ENCODE data around the gene IL4I1.

Gene IL4I1

DNA sequence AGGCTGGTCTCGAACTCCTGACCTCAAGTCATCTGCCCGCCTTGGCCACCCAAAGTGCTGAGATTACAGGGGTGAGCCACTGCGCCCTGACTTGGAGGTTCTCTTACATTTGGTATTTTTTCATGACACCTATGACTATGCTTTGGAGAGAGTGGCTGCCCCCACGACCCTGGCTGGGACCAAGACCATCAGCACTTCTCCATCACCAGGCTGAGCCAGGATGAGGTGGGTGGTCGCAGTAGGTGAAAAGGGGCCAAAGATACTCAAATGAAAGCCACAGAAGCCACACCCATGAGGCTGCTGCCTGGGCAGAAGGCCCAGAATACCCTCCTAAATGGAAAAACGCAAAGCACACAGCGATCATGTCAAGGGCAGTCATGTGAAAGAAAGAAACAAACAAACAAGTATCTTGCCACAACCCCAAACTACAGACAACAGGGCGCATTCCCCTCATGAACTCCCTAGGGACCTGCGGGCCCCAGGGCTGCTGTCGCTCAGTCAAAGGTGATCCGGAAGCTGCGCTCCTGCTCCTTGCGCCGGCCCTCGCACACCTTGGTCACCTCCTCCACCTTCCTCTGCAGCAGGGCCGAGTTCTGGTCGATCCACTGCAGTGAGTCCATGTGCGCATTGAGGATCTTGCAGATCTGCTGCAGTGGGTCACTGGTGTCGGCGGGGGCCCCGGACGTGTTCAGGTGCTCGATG, 11.2 kb upstream of the IL4I1 start:
- TF ChIP-seq, protein P1, sequence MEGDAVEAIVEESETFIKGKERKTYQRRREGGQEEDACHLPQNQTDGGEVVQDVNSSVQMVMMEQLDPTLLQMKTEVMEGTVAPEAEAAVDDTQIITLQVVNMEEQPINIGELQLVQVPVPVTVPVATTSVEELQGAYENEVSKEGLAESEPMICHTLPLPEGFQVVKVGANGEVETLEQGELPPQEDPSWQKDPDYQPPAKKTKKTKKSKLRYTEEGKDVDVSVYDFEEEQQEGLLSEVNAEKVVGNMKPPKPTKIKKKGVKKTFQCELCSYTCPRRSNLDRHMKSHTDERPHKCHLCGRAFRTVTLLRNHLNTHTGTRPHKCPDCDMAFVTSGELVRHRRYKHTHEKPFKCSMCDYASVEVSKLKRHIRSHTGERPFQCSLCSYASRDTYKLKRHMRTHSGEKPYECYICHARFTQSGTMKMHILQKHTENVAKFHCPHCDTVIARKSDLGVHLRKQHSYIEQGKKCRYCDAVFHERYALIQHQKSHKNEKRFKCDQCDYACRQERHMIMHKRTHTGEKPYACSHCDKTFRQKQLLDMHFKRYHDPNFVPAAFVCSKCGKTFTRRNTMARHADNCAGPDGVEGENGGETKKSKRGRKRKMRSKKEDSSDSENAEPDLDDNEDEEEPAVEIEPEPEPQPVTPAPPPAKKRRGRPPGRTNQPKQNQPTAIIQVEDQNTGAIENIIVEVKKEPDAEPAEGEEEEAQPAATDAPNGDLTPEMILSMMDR (IDR thresholded peaks at IDR 0.05; ENCODE audit: unreplicated experiment in 3 of 3) = no peak
- no peaks in the 10 kb centered on the region for H3K27me3 Mint-ChIP-seq (ENCODE audit: low read depth)
- H3K4me3 Mint-ChIP-seq = no peak overlapping the region
- no peaks in the 10 kb centered on the region for H3K9me3 Mint-ChIP-seq
- H3K36me3 Mint-ChIP-seq (ENCODE audit: low read depth) = peaks cover 41% of the 10 kb centered on the region
- no peak overlapping the region for H3K27ac Mint-ChIP-seq
- peaks cover 12% of the 10 kb centered on the region for H3K4me1 Mint-ChIP-seq

DNA sequence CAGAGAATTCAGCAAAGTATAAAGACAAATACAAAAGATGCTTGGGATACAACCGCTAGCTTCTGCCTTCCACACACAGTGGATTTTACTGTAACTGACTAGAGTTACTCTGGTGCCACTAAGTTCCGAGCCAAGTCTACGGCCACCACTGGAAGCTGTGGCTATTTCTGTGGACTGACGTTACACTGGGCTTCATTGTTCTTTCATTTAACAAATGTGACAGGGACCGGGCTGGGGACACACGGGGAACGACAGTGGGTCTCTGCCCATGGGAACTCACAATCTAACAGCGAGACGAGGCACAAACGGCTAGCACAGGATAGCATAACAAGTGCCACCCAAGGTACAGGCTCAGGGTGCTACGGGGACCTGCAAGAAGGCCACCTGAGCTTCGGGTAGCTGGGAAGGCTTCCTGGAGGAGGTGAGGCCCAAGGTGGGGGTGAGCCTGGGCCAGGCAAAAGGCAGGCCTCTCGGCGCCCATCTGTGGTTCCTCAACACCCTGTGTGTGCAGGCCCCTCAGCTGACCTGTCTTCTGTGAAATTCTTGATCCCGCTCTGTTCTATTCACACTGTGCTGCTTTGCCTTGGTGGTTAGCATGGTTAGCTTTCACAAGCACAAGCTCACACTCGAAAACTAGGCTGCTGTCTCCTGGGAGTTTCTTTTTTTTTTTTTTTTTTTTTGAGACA, 10.3 kb upstream of the IL4I1 start:
- TF ChIP-seq, protein P1 (IDR thresholded peaks at IDR 0.05; ENCODE audit: unreplicated experiment in 3 of 3) = no peak
- peaks cover 10% of the 10 kb centered on the region for H3K4me1 Mint-ChIP-seq

DNA sequence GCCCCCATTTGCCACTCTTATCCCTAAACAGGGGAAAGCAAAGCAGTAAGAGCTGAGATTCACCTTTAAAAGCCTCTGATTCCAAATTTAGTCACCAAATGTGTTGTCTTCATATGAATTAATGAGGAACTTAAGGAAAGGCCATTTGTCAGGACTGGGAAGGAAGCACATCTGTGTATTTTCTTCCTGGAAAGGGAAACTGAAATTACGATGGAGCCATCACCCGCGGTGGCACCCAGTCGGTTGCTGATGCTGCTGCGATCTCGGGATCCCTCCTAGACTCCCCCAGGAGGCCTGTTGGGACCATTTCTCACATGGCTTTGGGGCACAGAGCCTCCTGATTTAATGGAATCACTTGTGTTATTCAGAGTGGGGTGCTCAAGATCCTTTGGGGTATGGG, 7.4 kb upstream of the IL4I1 start:
- Mint-ChIP-seq H3K27me3 (ENCODE audit: low read depth) (no peaks in the 10 kb centered on the region), H3K27ac (no peak overlapping the region), H3K36me3 (ENCODE audit: low read depth) (peaks cover 27% of the 10 kb centered on the region), H3K4me1 (no peaks in the 10 kb centered on the region), H3K4me3 (no peak overlapping the region), H3K9me3 (no peaks in the 10 kb centered on the region)
- TF ChIP-seq, protein P1 (IDR thresholded peaks at IDR 0.05; ENCODE audit: unreplicated experiment in 3 of 3) = no peak

More for the DNA sequence above, 10.3 kb upstream of the IL4I1 start:
- Mint-ChIP-seq H3K9me3 (no peaks in the 10 kb centered on the region), H3K36me3 (ENCODE audit: low read depth) (peaks cover 36% of the 10 kb centered on the region), H3K27ac (no peak overlapping the region), H3K4me3 (no peak overlapping the region), H3K27me3 (ENCODE audit: low read depth) (no peaks in the 10 kb centered on the region)

DNA sequence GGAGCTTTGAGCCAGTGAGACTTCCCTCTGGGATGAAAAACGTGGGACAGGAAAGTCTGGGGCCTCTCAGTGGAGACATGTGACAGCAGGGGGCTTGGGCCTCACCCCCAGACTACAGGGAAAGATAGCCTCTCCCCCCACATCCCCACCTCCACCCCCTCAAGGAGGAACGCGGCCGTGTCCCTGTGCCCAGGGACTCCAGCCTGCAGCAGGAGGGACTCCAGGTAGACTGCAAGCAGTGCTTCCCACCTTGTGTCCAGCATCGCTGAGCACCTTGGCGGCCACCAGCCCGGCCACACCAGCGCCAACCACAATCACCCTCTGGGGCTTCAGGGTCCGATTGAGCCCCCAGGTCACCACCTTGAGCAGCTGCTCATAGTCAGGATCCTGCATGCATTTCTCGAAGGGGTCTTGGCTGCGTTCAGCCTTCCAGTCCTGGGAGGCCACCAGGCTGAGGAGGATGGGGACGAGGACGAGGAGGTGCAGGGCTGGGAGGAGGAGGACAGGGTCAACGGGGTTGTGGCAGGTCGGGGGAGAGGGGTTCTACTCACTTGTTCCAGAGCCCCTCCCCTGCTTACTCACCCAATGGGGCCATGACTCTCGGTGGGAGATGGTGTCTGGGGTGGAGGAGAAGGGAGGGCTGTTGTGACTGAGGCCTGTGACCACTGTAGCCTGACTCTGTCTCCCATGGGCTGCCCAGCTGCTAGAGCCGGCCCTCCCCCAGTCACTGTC, 955 bp downstream of the IL4I1 start:
- H3K36me3 Mint-ChIP-seq (ENCODE audit: low read depth) = no peaks in the 10 kb centered on the region

DNA sequence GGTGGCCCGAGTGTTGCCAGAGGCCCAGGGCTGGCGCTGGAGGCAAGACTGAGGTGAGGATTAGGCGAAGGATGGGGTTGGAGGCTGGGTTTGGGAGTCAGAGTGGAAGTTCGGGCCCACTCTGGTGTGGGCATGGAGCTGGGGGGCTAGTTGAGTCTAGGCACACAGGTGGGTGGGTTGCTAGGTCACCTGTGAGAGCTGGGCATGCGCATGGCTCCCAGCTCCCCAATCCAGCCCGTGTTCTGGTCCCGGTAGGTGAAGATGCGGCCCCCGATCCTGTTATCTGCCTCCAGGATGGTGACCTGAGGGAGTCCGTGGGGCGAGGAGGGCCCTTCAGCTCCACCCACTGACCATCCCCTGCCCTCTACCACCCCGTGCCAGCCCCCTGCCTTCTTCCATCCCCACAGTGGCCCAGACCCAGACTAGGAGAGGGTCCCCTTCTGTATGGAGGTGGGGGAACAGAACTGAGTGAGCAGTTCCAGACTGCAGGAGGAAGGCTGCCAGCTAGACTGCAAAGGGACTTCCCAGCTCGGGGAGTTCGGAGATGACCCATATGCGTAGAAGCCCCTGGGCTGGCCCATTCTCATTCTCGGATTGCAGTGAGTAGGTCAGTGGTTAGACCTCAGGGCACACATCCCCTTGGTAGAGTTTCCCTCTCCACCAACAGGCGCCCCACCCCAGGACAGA, 1.7 kb downstream of the IL4I1 start:
- peaks cover 31% of the 10 kb centered on the region for H3K27me3 Mint-ChIP-seq (ENCODE audit: low read depth)
- no peak overlapping the region for H3K27ac Mint-ChIP-seq
- no peak overlapping the region for H3K4me3 Mint-ChIP-seq
- peaks cover 17% of the 10 kb centered on the region for H3K4me1 Mint-ChIP-seq
- no peaks in the 10 kb centered on the region for H3K9me3 Mint-ChIP-seq
- TF ChIP-seq, protein P1 (IDR thresholded peaks at IDR 0.05; ENCODE audit: unreplicated experiment in 3 of 3) = no peak
- no peaks in the 10 kb centered on the region for H3K36me3 Mint-ChIP-seq (ENCODE audit: low read depth)

More for the DNA sequence above, 955 bp downstream of the IL4I1 start:
- peak overlapping the region in 1 of 3 experiments; percentile 89 for H3K27ac Mint-ChIP-seq
- peaks cover 26% of the 10 kb centered on the region for H3K27me3 Mint-ChIP-seq (ENCODE audit: low read depth)
- no peaks in the 10 kb centered on the region for H3K9me3 Mint-ChIP-seq
- H3K4me3 Mint-ChIP-seq = no peak overlapping the region
- TF ChIP-seq, protein P1 (IDR thresholded peaks at IDR 0.05; ENCODE audit: unreplicated experiment in 3 of 3) = no peak
- peaks cover 17% of the 10 kb centered on the region for H3K4me1 Mint-ChIP-seq
